BLaER1 treated with 17β-estradiol and CSF1 and Interleukin-3, amounts not matched to agents 10 nM and 100 nM (cell line): Measurements from ENCODE around the gene TADA1.

ENCODE experiments used
- H3K27ac ChIP-seq, 11 experiments: shearing (Covaris generic); formaldehyde crosslinking; 2 replicates each; pipeline ENCODE4 v1.8.1; 2022
- H3K27me3 ChIP-seq, 11 experiments: shearing (Covaris generic); formaldehyde crosslinking; 2 replicates each; pipeline ENCODE4 v1.8.1; 2022
- H3K36me3 ChIP-seq, 11 experiments: shearing (Covaris generic); formaldehyde crosslinking; 2 replicates each; pipeline ENCODE4 v1.8.1; 2022
- H3K4me1 ChIP-seq, 10 experiments: shearing (Covaris generic); formaldehyde crosslinking; 2 replicates each; pipeline ENCODE4 v1.8.1; 2022
- H3K4me2 ChIP-seq, 11 experiments: shearing (Covaris generic); formaldehyde crosslinking; 2 replicates each; pipeline ENCODE4 v1.8.1; 2022
- H3K4me3 ChIP-seq, 10 experiments: shearing (Covaris generic); formaldehyde crosslinking; 2 replicates each; pipeline ENCODE4 v1.8.1; 2022
- H3K9ac ChIP-seq, 11 experiments: shearing (Covaris generic); formaldehyde crosslinking; 2 replicates each; pipeline ENCODE4 v1.8.1; 2022
- H3K9me3 ChIP-seq, 11 experiments: shearing (Covaris generic); formaldehyde crosslinking; replicated peaks in 1 of 11; 2 replicates each; pipeline ENCODE4 v1.8.1; 2022
- H4K20me1 ChIP-seq, 11 experiments: shearing (Covaris generic); formaldehyde crosslinking; 2 replicates each; pipeline ENCODE4 v1.8.1; 2022
- Cebpa-rat ChIP-seq, 11 experiments: shearing (Covaris generic); IDR thresholded peaks; 2 replicates each; pipeline ENCODE4 v1.8.1; 2022

The TADA1 gene

DNA sequence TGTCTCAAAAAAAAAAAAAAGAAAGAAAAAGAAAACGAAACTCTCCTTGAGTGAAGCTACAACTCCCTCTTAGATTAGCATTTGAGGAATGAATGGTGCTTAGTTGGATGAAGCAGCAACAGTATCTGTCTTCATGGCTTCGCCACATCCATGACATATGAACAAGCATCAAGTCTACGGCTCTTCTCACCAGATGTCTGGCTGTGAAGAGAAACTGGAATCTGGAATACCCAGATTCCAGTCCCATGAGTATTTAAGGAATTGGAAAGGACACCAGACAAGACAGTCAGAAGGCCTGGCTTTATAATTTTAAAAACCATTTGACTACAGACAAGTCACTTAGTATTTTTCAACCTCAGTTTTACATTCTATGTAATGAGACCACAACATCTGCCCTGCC is 38.0 kb upstream of the TADA1 start:
- TF ChIP-seq Cebpa-rat (IDR thresholded peaks at IDR 0.05), result no peak
- Histone ChIP-seq H3K4me3 (no peak overlapping the region), H3K27ac (no peak overlapping the region), H3K36me3 (no peaks in the 10 kb centered on the region), H3K9me3 (peaks cover 0 to 15% (median 6%) of the 10 kb centered on the region in 11 experiments; a peak in 9 of 22 replicates), H3K27me3 (no peaks in the 10 kb centered on the region), H3K4me2 (no peak overlapping the region), H3K4me1 (no peaks in the 10 kb centered on the region), H3K9ac (no peak overlapping the region), H4K20me1 (no peaks in the 10 kb centered on the region)

DNA sequence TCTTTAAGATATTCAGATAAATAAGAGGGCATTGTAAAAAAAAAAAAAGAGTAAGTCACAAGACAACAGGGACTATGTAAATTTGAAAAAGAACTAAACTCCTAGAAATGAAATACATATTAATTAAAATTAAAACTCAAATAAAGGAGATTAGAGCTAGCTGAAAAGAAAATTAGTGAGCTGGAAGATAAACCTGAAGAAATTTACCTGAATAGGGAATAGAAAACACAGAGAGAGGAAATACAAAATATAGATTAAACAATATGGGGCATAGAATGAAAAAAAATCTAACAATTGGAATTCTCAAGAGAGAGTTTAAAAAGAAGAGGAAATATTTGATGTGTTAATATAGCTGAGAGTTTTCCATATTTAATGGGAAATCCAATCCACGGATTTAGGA is 35.6 kb upstream of the TADA1 start:
- H3K27ac ChIP-seq, result no peak overlapping the region
- H3K9ac ChIP-seq, result no peak overlapping the region
- no peak overlapping the region for H3K4me2 ChIP-seq
- H4K20me1 ChIP-seq, result no peaks in the 10 kb centered on the region
- peaks cover 0 to 11% (median 0%) of the 10 kb centered on the region in 10 experiments; a peak in 6 of 20 replicates for H3K4me1 ChIP-seq
- no peak for TF ChIP-seq Cebpa-rat (IDR thresholded peaks at IDR 0.05)
- peaks cover 0 to 15% (median 6%) of the 10 kb centered on the region in 11 experiments; a peak in 9 of 22 replicates for H3K9me3 ChIP-seq
- H3K27me3 ChIP-seq, result no peaks in the 10 kb centered on the region
- no peaks in the 10 kb centered on the region for H3K36me3 ChIP-seq
- H3K4me3 ChIP-seq, result no peak overlapping the region

DNA sequence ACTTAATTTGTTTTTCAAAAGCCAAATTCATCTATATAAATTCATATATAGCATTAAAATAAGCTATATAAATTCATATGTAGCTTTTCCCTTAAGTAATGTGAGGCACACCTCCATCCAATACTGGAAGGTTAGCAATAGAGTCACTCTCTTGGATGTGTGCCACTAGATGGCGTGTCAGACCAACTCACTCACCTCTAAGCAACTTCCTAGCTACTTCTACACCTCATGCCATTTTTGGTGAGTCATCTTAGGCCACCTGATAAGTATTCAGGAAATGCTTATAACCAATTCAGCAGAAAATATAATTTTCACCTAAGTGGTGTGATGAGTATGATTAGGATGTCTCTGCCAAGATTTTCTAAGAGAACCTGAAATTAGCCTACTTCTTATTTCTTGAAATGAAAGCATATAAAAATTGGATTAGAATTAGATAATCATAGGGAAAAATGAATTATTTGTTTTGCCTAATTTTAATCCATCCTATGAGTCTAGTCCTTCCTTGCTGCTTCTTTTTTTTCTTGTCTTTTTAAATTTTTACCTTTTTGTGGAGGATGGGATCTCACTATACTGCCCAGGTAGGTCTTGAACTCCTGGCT is 34.4 kb upstream of the TADA1 start:
- no peak for TF ChIP-seq Cebpa-rat (IDR thresholded peaks at IDR 0.05)
- Histone ChIP-seq H3K27me3 (no peaks in the 10 kb centered on the region), H3K4me1 (peaks cover 0 to 11% (median 0%) of the 10 kb centered on the region in 10 experiments; a peak in 6 of 20 replicates), H3K9ac (no peak overlapping the region), H4K20me1 (no peaks in the 10 kb centered on the region), H3K4me3 (no peak overlapping the region), H3K27ac (peak overlapping the region in 1 of 11 experiments; percentile 7; a peak in 1 of 22 replicates), H3K9me3 (peaks cover 0 to 15% (median 6%) of the 10 kb centered on the region in 11 experiments; a peak in 9 of 22 replicates), H3K4me2 (no peak overlapping the region), H3K36me3 (no peaks in the 10 kb centered on the region)

DNA sequence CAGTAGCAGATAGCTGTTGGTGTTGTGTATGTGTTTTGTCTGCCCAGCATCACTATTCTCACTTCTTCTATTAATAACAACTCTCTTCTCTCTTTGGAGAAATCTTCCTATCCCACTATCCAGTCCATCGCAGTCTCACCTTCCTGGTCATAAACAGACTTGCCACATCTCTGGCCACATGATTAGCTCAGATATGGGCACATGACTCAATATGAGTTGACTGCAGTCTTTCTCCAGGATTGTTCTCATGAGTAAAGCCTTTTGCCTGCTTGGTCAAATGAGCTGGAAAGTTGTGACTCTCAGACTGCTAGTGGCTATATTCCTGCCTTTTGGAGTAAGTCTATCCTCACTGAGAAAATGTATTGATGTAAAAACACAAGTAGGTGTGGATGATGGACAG is 32.9 kb upstream of the TADA1 start:
- H3K4me2 ChIP-seq, result no peak overlapping the region
- H4K20me1 ChIP-seq, result no peaks in the 10 kb centered on the region
- H3K4me1 ChIP-seq, result peaks cover 0 to 11% (median 0%) of the 10 kb centered on the region in 10 experiments; a peak in 6 of 20 replicates
- H3K27me3 ChIP-seq, result no peaks in the 10 kb centered on the region
- no peak overlapping the region for H3K27ac ChIP-seq
- H3K9ac ChIP-seq, result no peak overlapping the region
- no peak overlapping the region for H3K4me3 ChIP-seq
- TF ChIP-seq Cebpa-rat (IDR thresholded peaks at IDR 0.05), result no peak
- H3K9me3 ChIP-seq, result peaks cover 0 to 15% (median 6%) of the 10 kb centered on the region in 11 experiments; a peak in 9 of 22 replicates
- H3K36me3 ChIP-seq, result no peaks in the 10 kb centered on the region

DNA sequence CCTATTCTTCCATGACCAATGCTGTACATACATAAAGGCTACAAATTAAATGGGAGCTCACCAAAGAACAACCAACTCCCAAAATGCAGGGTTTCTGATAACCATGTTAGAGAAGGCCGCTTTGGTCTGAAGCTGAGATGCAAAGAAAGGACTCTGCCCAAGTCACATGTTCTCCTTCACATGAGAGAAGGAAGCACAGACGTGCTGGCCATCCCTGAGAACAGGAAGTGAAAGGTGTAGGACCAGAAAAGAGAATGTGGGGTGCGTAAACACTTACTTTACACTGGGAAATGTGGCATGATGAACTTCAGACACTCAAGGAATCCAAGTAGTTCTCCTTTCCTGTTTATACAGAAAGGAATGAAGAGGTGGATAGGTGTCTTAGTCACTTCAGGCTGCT is 31.7 kb upstream of the TADA1 start:
- Histone ChIP-seq H3K9ac (no peak overlapping the region), H4K20me1 (no peaks in the 10 kb centered on the region), H3K27me3 (no peaks in the 10 kb centered on the region), H3K4me3 (no peak overlapping the region), H3K4me1 (peaks cover 6 to 20% (median 8%) of the 10 kb centered on the region in 10 experiments; a peak in 18 of 20 replicates), H3K36me3 (no peaks in the 10 kb centered on the region), H3K4me2 (peak overlapping the region in 2 of 11 experiments; percentile 36 to 65; a peak in 4 of 22 replicates), H3K27ac (no peak overlapping the region), H3K9me3 (peaks cover 0 to 15% (median 6%) of the 10 kb centered on the region in 11 experiments; a peak in 9 of 22 replicates)
- TF ChIP-seq Cebpa-rat (IDR thresholded peaks at IDR 0.05), result no peak

DNA sequence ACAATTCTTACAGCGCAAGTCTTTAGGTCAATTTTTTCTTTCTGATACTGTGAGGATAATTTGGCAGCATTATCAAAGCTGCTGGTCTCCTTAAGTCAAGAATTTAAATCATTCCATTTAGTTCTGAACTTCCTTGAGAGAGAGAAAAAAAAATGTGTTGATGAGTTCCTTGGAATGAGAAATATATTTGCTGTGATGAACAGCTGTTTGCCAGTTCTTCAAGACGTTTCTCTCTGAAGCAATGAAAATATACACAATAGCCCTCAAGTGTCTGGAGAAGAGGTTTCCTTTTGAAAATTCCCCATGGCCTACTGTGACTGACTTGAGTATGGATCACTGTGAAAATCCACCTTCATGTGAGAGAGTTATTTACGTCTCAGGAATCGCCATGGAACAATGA is 31.0 kb upstream of the TADA1 start:
- TF ChIP-seq Cebpa-rat (IDR thresholded peaks at IDR 0.05), result no peak
- Histone ChIP-seq H4K20me1 (no peaks in the 10 kb centered on the region), H3K9me3 (peaks cover 0 to 14% (median 6%) of the 10 kb centered on the region in 11 experiments; a peak in 9 of 22 replicates), H3K36me3 (no peaks in the 10 kb centered on the region), H3K27me3 (no peaks in the 10 kb centered on the region), H3K9ac (no peak overlapping the region), H3K27ac (no peak overlapping the region), H3K4me3 (no peak overlapping the region), H3K4me1 (peaks cover 12 to 27% (median 15%) of the 10 kb centered on the region in 10 experiments; a peak in 19 of 20 replicates), H3K4me2 (0 out of 22 replicates have a peak overlapping the region, but pooled peaks of 1 of the 11 experiments have one; percentile 36)

DNA sequence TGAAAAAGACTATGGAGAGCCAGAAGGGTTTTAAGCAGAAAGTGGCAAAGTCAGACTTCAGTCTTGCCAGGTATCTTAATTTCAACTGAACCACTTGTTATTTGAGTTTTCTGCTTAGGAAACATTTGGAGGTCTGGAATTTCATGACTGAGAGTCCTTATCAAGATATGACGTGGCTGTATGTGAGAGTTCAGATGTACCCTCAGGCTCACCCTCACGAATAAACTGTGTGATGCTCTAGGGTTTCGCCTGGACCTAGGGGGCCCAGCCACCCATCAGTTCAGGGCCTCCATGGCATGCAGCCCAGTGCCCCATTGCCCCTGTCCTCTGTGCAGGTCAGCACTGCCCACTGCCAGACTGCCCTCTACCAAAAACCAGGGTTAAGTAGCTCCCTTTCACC is 30.6 kb upstream of the TADA1 start:
- no peak overlapping the region for H3K27ac ChIP-seq
- H3K4me3 ChIP-seq, result no peak overlapping the region
- no peaks in the 10 kb centered on the region for H3K36me3 ChIP-seq
- no peak overlapping the region for H3K9ac ChIP-seq
- H3K9me3 ChIP-seq, result peaks cover 0 to 10% (median 6%) of the 10 kb centered on the region in 11 experiments; a peak in 9 of 22 replicates
- no peaks in the 10 kb centered on the region for H4K20me1 ChIP-seq
- peaks cover 16 to 31% (median 19%) of the 10 kb centered on the region in 10 experiments for H3K4me1 ChIP-seq
- no peak overlapping the region for H3K4me2 ChIP-seq
- no peaks in the 10 kb centered on the region for H3K27me3 ChIP-seq
- TF ChIP-seq Cebpa-rat (IDR thresholded peaks at IDR 0.05), result no peak

DNA sequence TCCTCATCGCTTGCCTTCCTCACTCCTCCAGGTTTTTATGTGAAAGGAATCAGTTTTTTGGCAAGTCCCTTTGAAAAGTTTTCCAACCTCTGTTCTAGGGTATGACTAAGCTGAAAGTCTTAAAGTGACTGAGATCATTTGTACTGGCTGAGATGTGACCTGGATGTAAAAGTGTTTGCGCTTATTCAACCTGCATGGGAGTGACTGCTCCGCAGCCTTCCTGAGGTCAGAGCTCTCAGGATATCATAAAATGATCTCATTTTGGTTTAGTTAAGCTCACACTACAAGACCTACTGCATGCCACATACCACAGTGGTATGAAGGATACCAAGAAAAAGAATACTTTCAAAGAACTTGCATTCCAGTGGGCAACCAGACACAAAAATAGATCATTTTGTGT is 29.8 kb upstream of the TADA1 start:
- Histone ChIP-seq H4K20me1 (no peaks in the 10 kb centered on the region), H3K4me3 (no peak overlapping the region), H3K4me1 (peaks cover 23 to 38% (median 26%) of the 10 kb centered on the region in 10 experiments), H3K4me2 (no peak overlapping the region), H3K9me3 (peaks cover 0 to 2% (median 0%) of the 10 kb centered on the region in 11 experiments; a peak in 7 of 22 replicates), H3K27me3 (no peaks in the 10 kb centered on the region), H3K36me3 (no peaks in the 10 kb centered on the region), H3K27ac (no peak overlapping the region), H3K9ac (no peak overlapping the region)
- no peak for TF ChIP-seq Cebpa-rat (IDR thresholded peaks at IDR 0.05)

DNA sequence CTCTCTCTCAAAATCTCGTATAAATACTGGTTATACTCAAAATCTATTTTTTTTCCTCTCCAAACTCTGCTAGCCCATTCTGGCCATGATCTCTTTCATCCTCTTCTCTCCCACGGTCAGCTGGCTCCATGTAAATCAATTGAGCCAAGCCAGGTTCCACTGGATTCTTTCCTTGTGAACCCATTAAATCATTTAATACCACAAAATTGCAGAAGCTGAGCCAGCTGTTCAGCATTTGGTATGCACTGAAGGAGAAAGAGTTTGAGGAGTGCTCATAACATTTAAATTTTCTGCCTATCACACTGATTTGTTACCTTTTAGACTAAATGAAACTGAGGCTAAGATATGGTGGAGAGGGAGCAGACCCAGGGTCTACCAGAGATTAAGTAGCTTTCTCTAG is 29.1 kb upstream of the TADA1 start:
- H3K4me1 ChIP-seq, result peaks cover 27 to 44% (median 31%) of the 10 kb centered on the region in 10 experiments
- H3K4me3 ChIP-seq, result no peak overlapping the region
- no peaks in the 10 kb centered on the region for H4K20me1 ChIP-seq
- H3K4me2 ChIP-seq, result no peak overlapping the region
- H3K27me3 ChIP-seq, result no peaks in the 10 kb centered on the region
- no peak for TF ChIP-seq Cebpa-rat (IDR thresholded peaks at IDR 0.05)
- H3K27ac ChIP-seq, result no peak overlapping the region
- H3K9ac ChIP-seq, result no peak overlapping the region
- H3K9me3 ChIP-seq, result no peaks in the 10 kb centered on the region
- no peaks in the 10 kb centered on the region for H3K36me3 ChIP-seq
